HepG2 (cell line): ENCODE measurements around the gene DAAM1. TPM values are rescaled to one million over a fixed set of nuclear protein-coding genes. Genes with fewer than 3 reads are reported as not detected.

Experiments used
- BRF2 ChIP-seq: sonication (generic); formaldehyde crosslinking; IDR thresholded peaks from 2 replicates; pipeline ENCODE4 v1.8.1; 2022; ENCODE audit warnings: mild to moderate bottlenecking, missing genetic modification reagents
- DMTF1 ChIP-seq: sonication (generic); formaldehyde crosslinking; IDR thresholded peaks from 2 replicates; pipeline ENCODE4 v1.4.0; 2020; ENCODE audit warnings: mild to moderate bottlenecking, missing genetic modification reagents
- FOXA3 ChIP-seq: IDR thresholded peaks from 2 replicates; pipeline ENCODE4 v1.6.1; 2016; ENCODE audit warnings: missing genetic modification reagents, missing compliant biosample characterization
- FOXJ3 ChIP-seq: sonication (generic); formaldehyde crosslinking; IDR thresholded peaks from 2 replicates; pipeline ENCODE4 v1.4.0; 2020; ENCODE audit warnings: missing genetic modification reagents, mild to moderate bottlenecking, borderline replicate concordance
- HMG20A ChIP-seq: IDR thresholded peaks from 2 replicates; pipeline ENCODE4 v1.6.1; 2016; ENCODE audit warnings: borderline replicate concordance
- IKZF4 ChIP-seq: sonication (generic); formaldehyde crosslinking; IDR thresholded peaks from 2 replicates; pipeline ENCODE4 v1.5.1; 2020; ENCODE audit warnings: borderline replicate concordance, mild to moderate bottlenecking, low read depth, missing genetic modification reagents; ENCODE audit errors: not compliant biosample characterization
- IRF2 ChIP-seq: IDR thresholded peaks from 2 replicates; pipeline ENCODE4 v1.6.1; 2018; ENCODE audit warnings: missing genetic modification reagents, missing compliant biosample characterization
- NCOA5 ChIP-seq: sonication (generic); formaldehyde crosslinking; IDR thresholded peaks from 2 replicates; pipeline ENCODE4 v1.4.0; 2020; ENCODE audit warnings: missing genetic modification reagents
- NFKBIZ ChIP-seq: IDR thresholded peaks from 2 replicates; pipeline ENCODE4 v1.6.1; 2018; ENCODE audit warnings: missing genetic modification reagents, missing compliant biosample characterization
- NR3C1 ChIP-seq: sonication (generic); formaldehyde crosslinking; IDR thresholded peaks from 2 replicates; pipeline ENCODE4 v1.4.0; 2020; ENCODE audit warnings: missing genetic modification reagents
- PLRG1 ChIP-seq: fragments of 450-650 bp; conservative IDR thresholded peaks from 2 replicates; pipeline ENCODE4 v1.6.1; 2016
- THAP9 ChIP-seq: sonication (generic); formaldehyde crosslinking; IDR thresholded peaks from 2 replicates; pipeline ENCODE4; 2020; ENCODE audit warnings: missing genetic modification reagents, mild to moderate bottlenecking, borderline replicate concordance
- ZNF350 ChIP-seq: sonication (generic); formaldehyde crosslinking; IDR thresholded peaks from 2 replicates; pipeline ENCODE4 v1.4.0; 2020; ENCODE audit warnings: mild to moderate bottlenecking, low read depth, missing genetic modification reagents, borderline replicate concordance
- ZNF367 ChIP-seq: sonication (generic); formaldehyde crosslinking; IDR thresholded peaks from 2 replicates; pipeline ENCODE4 v1.4.0; 2020; ENCODE audit warnings: missing genetic modification reagents, borderline replicate concordance
- ZNF550 ChIP-seq: sonication (generic); formaldehyde crosslinking; IDR thresholded peaks from 2 replicates; pipeline ENCODE4 v1.4.0; 2020; ENCODE audit warnings: mild to moderate bottlenecking, missing genetic modification reagents, borderline replicate concordance
- ZNF564 ChIP-seq: sonication (generic); formaldehyde crosslinking; IDR thresholded peaks from 2 replicates; pipeline ENCODE4 v1.8.1; 2023; ENCODE audit warnings: mild to moderate bottlenecking, missing genetic modification reagents
- ZNF570 ChIP-seq: sonication (generic); formaldehyde crosslinking; IDR thresholded peaks from 2 replicates; pipeline ENCODE4 v1.4.0; 2020; ENCODE audit warnings: mild to moderate bottlenecking, missing genetic modification reagents, borderline replicate concordance
- ZNF614 ChIP-seq: IDR thresholded peaks from 2 replicates; pipeline ENCODE4 v1.6.1; 2018; ENCODE audit warnings: missing biosample characterization, missing genetic modification reagents, inconsistent platforms, borderline replicate concordance
- ZNF644 ChIP-seq: IDR thresholded peaks from 2 replicates; pipeline ENCODE4 v1.6.1; 2016; ENCODE audit warnings: low read depth
- ZNF740 ChIP-seq: sonication (generic); formaldehyde crosslinking; IDR thresholded peaks from 2 replicates; pipeline ENCODE4 v1.4.0; 2020; ENCODE audit warnings: missing genetic modification reagents
- ZNF749 ChIP-seq: sonication (generic); formaldehyde crosslinking; IDR thresholded peaks from 2 replicates; pipeline ENCODE4 v1.8.0; 2022; ENCODE audit warnings: mild to moderate bottlenecking, missing genetic modification reagents, moderate library complexity, borderline replicate concordance
- ZSCAN5A ChIP-seq: sonication (generic); formaldehyde crosslinking; IDR thresholded peaks from 2 replicates; pipeline ENCODE4 v1.8.0; 2022; ENCODE audit warnings: mild to moderate bottlenecking, missing genetic modification reagents, borderline replicate concordance
- polyA plus RNA-seq, 8 experiments: library from polyadenylated mRNA; depleted of rRNA in 3 of 8; stranded (reverse) in 7 of 8; unstranded in 1 of 8; fragments of >200 nt; fragmentation: Illumina TruSeq in 4 of 8; extraction: Trizol in 4 of 8; gene quantifications; 2 replicates each; pipeline versions ENCODE4 v1.2.1 to v1.2.3, GENCODE V29; 2011 to 2016; ENCODE audit warnings: low read depth in 4 of 8, missing spikeins in 1 of 8, mixed read lengths in 1 of 8; ENCODE audit not compliant: insufficient read depth in 1 of 8
- total RNA-seq, 5 experiments: library from RNA; depleted of rRNA; stranded (reverse); fragments of >200 nt; fragmentation: Illumina TruSeq; extraction: Trizol; gene quantifications; 2 replicates each; pipeline ENCODE4 v1.2.3, GENCODE V29; 2016; ENCODE audit warnings: low read depth in 1 of 5

The DAAM1 gene
- total and polyA plus RNA-seq, 2 of the 13 experiments (the other 11 are each of a cell fraction or from before 2014, with no cell fraction given) = 10.9 to 24.5 TPM

- TF ChIP-seq BRF2 = no peak
- TF ChIP-seq DMTF1 = no peak
- TF ChIP-seq IRF2 (CRISPR knock-in tag) = 0 out of 2 replicates have a peak, but pooled peaks have one; percentile 48
- TF ChIP-seq NFKBIZ = peak; percentile 69; the same call in 1 of the 2 replicates
- no peak for TF ChIP-seq ZNF740 (CRISPR knock-in tag)
- peak; percentile 53; the same call in 1 of the 2 replicates for TF ChIP-seq FOXJ3
- peak; percentile 100 for TF ChIP-seq ZNF644 (CRISPR knock-in tag)
- TF ChIP-seq NR3C1 = no peak
- no peak for TF ChIP-seq THAP9 (CRISPR knock-in tag)
- TF ChIP-seq ZNF367 (CRISPR knock-in tag) = no peak
- TF ChIP-seq IKZF4 (CRISPR knock-in tag) = no peak
- no peak for TF ChIP-seq PLRG1
- TF ChIP-seq ZNF350 (CRISPR knock-in tag) = no peak
- no peak for TF ChIP-seq ZNF570 (CRISPR knock-in tag)
- no peak for TF ChIP-seq NCOA5 (CRISPR knock-in tag)
- TF ChIP-seq ZSCAN5A (CRISPR knock-in tag) = no peak
- no peak for TF ChIP-seq ZNF749 (CRISPR knock-in tag)
- peak; percentile 95 for TF ChIP-seq FOXA3 (CRISPR knock-in tag)
- no peak for TF ChIP-seq ZNF564 (CRISPR knock-in tag)
- TF ChIP-seq ZNF550 (CRISPR knock-in tag) = no peak
- peak; percentile 81 for TF ChIP-seq HMG20A (CRISPR knock-in tag)
- TF ChIP-seq ZNF614 (CRISPR knock-in tag) = peak; percentile 69; the same call in 1 of the 2 replicates
Measured at GRCh38 chr14:59297071-59297776, 108.8 kb downstream of the DAAM1 start (continued).
